ENCODE data around the gene KDM4C.

Gene KDM4C

GRCh38 chr9:7165331-7165975, 407.7 kb downstream of the KDM4C start:
- TF ChIP-seq CTCF (IDR thresholded peaks at IDR 0.05; ENCODE audit: extremely low read depth, missing control alignments), result no peak
- DNase-seq (ENCODE audit: low spot score), result no peak

DNA sequence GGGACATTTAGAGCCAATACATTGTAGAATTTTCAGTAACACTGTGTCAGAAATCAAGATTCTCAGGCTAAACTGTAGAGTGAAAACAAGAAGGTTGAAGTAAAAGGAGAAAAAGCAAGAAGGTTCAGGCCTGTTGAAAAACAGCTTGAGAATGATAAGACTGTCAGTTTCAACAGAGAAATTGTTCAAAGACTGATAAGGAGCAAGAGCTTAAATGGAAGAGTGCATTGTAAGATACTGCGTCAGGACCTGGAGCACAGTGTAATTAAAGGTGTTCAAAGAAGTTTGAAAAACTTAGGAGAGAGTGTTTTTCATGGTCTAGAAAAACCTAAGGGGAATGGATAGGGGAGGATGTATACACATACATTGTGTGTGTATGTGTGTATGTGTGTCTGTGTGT, 408.3 kb downstream of the KDM4C start:
- no peak for DNase-seq (ENCODE audit: low spot score)
- TF ChIP-seq CTCF (IDR thresholded peaks at IDR 0.05; ENCODE audit: extremely low read depth, missing control alignments), result no peak

DNA sequence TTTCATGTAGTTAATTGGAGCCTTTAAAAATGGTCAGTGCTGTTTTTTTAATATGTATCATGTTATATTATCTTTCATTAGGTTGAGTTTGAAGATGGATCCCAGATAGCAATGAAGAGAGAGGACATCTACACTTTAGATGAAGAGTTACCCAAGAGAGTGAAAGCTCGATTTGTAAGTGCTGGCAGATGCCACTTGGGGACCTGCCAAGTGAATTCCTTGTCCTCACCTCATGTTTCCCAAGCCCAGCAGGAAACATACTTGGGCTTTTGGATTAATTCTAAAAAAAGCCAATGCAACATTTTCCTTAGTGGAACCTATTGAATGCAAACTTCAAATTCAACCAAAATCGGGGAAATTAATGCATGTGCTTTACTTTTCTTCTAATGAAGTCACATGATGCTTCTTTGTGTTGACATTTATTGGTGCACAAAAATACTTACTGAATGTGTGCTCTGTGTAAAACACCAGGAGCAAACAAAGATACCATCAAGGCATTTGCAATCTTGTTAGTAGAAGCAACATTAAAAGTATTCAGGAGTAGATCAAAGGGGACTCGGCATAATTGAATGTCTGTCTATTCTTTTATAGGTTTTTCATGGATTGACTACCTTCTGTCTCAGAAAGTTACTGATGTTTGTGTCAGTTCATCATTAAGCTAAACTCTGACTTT, 412.1 kb downstream of the KDM4C start:
- no peak for TF ChIP-seq CTCF (IDR thresholded peaks at IDR 0.05; ENCODE audit: extremely low read depth, missing control alignments)
- no peak for DNase-seq (ENCODE audit: low spot score)

GRCh38 chr9:7171396-7172153, 413.8 kb downstream of the KDM4C start:
- TF ChIP-seq CTCF (IDR thresholded peaks at IDR 0.05; ENCODE audit: extremely low read depth, missing control alignments), result no peak

DNA sequence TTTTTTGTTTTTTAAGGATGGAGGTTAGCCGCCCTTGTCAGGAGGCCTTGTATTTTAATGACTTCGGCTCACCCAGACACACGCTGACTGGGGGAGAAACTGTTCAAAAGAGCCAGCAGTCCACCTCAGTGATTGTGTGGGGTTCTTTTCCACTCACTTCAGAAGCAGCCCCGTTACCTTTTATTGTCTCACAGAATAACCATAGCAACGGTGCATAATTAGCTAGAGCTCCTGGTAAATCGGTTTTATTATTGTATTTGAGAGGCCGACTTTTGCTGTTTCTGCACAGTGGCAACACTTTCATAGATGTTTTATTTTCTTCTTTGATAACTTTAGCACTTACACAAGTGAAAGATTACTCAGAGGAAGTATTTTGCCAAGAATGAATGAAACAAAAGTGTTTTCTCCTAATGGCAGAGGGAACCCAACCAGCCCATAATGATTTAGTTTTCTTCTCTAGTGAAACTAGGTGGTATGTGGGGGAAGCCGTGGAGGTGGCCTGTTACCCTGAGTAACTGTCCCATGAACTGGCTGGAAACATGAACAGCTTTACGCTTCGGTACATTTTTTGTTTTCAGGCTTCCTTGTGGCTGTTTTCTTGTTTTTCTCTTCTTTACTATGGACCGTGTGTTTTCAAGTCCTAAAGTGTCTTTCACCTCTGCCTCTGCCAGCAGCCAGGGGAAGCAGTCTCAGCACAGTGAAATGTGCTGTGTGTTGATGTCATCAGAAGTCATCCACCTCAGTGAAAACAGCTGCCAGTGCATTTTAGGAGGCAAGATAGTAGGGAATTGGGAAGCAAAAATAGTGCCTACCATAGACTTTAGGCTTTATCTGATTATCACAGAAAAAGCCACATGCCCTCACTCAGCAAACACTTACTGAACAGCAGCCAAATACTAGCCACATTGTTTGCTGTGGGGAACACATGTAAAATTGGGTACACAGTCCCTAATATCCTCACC, 414.7 kb downstream of the KDM4C start:
- TF ChIP-seq CTCF (IDR thresholded peaks at IDR 0.05; ENCODE audit: extremely low read depth, missing control alignments), result no peak
- DNase-seq (ENCODE audit: low spot score), result no peak

More at GRCh38 chr9:7171396-7172153, 413.8 kb downstream of the KDM4C start:
- no peak for DNase-seq (ENCODE audit: low spot score)

DNA sequence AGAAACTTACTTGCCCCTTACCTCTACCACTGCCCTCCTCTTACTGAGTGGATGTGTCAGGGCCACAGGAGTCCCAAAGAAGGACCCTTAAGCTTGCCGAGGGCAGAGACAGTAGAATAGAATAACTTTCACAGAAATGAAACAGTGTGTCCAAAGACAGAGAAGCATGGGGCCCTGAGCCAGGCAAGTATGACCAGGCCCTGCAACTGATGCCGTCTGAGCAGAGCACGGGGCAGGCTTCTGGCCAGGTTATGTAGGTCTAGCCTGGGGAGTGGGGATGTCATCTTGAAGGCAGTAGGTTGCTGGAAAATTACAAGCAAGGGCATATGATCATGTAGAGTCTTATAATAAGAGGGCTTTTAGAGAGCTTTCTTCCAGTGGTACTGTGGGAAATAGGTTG, 415.4 kb downstream of the KDM4C start:
- no peak for TF ChIP-seq CTCF (IDR thresholded peaks at IDR 0.05; ENCODE audit: extremely low read depth, missing control alignments)

More for the DNA sequence above, 415.4 kb downstream of the KDM4C start:
- no peak for DNase-seq (ENCODE audit: low spot score)

Data from GM20000 (cell line).